LNCaP clone FGC (cell line): ENCODE data around the gene TANGO6.
"Not testable (repeated sequence)": the region's sequence is repeated elsewhere in the genome, so short reads cannot be mapped to it uniquely, and the experiment has no call there.

ENCODE experiments used
- DNase-seq: peaks from one replicate; pipeline ENCODE4 v3.0.0-alpha.2; 2011; ENCODE audit warnings: low read depth
- H3K4me3 ChIP-seq: 2 replicates; pipeline ENCODE4 v1.5.1; 2011; ENCODE audit warnings: mild to moderate bottlenecking, low read depth, low read length, control low read depth
- TF ChIP-seq, protein P1 (sequence below): IDR thresholded peaks from 2 replicates; pipeline ENCODE4 v1.5.1; 2012; ENCODE audit warnings: mild to moderate bottlenecking; ENCODE audit not compliant: control insufficient read depth, insufficient read depth; ENCODE audit errors: extremely low read depth

Gene TANGO6

DNA sequence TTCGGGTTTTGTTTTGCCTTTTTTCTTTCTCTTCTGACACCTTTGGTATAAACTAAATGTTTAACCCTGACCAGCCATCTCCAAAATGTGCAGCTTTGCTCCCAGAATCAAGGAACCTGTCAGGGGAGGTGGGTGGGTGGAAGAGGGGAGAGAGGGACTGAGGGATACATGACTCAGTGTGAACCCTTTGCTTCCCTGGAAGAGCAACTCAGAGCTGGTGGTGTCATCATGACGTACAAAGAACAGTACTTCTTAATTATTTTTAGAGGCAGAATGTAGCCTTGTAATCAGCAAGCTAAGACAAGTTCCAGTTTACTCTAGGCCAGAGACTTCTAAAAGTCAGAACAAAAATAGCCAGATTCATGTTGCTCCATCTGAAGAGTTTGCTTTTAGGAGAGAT lies 142.5 kb downstream of the TANGO6 start:
- TF ChIP-seq, protein P1, sequence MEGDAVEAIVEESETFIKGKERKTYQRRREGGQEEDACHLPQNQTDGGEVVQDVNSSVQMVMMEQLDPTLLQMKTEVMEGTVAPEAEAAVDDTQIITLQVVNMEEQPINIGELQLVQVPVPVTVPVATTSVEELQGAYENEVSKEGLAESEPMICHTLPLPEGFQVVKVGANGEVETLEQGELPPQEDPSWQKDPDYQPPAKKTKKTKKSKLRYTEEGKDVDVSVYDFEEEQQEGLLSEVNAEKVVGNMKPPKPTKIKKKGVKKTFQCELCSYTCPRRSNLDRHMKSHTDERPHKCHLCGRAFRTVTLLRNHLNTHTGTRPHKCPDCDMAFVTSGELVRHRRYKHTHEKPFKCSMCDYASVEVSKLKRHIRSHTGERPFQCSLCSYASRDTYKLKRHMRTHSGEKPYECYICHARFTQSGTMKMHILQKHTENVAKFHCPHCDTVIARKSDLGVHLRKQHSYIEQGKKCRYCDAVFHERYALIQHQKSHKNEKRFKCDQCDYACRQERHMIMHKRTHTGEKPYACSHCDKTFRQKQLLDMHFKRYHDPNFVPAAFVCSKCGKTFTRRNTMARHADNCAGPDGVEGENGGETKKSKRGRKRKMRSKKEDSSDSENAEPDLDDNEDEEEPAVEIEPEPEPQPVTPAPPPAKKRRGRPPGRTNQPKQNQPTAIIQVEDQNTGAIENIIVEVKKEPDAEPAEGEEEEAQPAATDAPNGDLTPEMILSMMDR: no peak
- no peak for DNase-seq
- no peak overlapping the region for H3K4me3 ChIP-seq

- H3K4me3 ChIP-seq: no peak overlapping the region
- TF ChIP-seq, protein P1: no peak
- no peak for DNase-seq
Observed at GRCh38 chr16:68987734-68988457, 144.6 kb downstream of the TANGO6 start.

- DNase-seq: not testable (repeated sequence)
Observed at GRCh38 chr16:68990172-68990845, 147.0 kb downstream of the TANGO6 start.

DNA sequence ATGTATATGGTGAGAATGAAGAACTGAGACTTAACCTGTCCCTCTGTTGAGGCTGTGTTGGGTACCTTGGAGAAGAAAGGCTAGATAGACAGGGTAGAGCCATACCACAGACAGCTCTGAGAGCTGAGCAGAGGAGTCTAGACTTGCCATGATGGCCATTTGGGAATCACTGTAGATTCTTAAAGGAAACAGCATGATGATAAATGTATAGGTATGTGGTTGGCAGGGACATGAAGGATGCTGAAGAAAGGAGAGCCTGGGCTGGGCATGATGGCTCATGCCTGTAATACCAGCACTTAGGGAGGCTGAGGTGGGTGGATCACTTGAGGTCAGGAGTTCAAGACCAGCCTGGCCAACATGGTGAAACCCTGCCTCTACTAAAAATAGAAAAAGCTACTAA lies 147.7 kb downstream of the TANGO6 start:
- H3K4me3 ChIP-seq: no peak overlapping the region
- no peak for DNase-seq
- TF ChIP-seq, protein P1: no peak

More at GRCh38 chr16:68990172-68990845, 147.0 kb downstream of the TANGO6 start:
- not testable (repeated sequence) for H3K4me3 ChIP-seq

DNA sequence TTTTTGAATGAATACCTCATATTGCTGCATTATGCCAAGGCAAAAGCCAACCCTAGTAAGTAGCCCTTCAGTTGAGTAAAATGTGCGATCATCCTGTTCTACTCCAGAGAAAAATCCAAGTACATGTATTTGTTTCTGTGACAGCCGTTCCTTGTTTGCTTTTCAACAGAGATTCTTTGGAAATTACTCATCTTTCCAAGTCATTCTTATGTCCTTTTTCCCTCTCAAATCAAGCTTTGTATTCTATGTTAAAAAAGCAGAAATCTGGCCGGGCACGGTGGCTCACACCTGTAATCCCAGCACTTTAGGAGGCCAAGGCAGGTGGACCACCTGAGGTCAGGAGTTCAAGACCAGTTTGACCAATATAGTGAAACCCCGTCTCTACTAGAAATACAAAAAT lies 149.2 kb downstream of the TANGO6 start:
- TF ChIP-seq, protein P1: no peak
- no peak overlapping the region for H3K4me3 ChIP-seq

GRCh38 chr16:68993456-68993855 lies 150.1 kb downstream of the TANGO6 start:
- H3K4me3 ChIP-seq: no peak overlapping the region
- TF ChIP-seq, protein P1: no peak
- no peak for DNase-seq

More for the DNA sequence above, 149.2 kb downstream of the TANGO6 start:
- no peak for DNase-seq

- no peak for DNase-seq
- TF ChIP-seq, protein P1: no peak
- no peak overlapping the region for H3K4me3 ChIP-seq
Observed at GRCh38 chr16:68993885-68994284, 150.6 kb downstream of the TANGO6 start.
